Activated T-cell treated with anti-CD3 and anti-CD28 coated beads for 48 hours (primary cell): ENCODE data around the gene TM4SF4.

Experiments
- DNase-seq: peaks from one replicate; pipeline ENCODE4 v3.0.0-alpha.2; 2020; ENCODE audit warnings: low read depth

TM4SF4 gene

GRCh38 chr3:149486726-149487125 is 12.2 kb downstream of the TM4SF4 start:
- DNase-seq: no peak

- DNase-seq: peak; percentile 34
These were observed 13.2 kb downstream of the TM4SF4 start for GRCh38 chr3:149487598-149488197.

DNA sequence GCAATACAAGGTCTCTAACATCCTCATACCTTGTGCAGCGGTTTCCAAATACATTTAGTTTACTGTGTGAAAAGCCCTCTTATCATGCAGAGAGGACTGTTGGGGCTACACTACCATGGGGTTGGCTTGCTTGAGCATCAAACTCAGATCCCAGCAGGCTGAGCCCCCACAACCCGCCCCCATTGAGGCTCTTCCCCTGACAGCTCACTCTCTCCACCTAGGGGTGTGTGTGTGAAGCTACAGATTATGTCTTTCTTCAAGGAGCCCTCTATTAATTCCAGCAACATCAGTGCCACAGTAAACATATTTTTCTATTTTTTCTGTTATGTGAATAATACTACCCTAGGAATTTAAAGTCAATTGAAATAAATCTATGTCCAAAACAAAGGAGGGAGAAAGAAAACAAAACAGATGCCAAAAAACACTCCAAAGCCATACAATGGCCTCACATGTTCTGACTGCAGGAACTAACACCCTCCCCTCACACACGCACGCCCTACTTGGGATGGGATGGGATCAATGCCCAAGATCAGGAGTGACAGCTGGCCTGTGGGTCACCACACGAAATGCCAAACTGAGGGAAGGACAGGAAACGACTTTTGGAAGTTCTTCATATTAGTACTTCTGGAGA is 14.7 kb downstream of the TM4SF4 start:
- no peak for DNase-seq

DNA sequence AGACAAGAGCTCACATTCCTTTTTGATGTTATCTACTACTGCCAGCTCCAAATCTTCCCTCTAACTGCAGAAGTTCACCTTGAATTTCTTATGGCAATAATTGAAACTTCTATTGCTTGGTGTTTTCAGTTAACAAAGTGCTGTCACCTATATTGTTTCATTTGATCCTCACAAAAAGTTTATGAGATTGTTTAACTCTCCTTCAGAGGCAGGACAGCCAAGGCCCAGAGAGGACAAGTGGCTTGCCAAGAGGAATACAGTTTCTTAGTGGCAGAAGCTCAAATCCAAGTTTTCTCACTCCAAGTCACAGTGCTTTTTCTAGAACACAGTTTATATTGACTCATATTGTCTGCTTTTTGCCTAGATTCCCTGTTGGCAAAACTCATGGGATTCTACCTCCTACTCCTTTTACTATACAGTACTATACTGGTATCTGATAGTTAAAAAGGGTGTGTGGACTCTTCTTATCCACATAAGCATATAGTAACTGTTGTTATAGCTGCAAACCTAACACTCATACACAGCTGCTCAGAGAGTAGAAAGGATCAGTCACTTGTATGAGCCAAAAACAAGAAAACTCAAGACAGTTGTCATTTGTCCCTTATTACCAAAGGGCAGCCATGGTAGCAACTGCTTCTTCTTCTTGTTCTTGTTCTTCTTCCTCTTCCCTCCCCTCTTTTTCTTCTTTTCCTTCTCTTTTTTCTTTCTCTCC is 15.9 kb downstream of the TM4SF4 start:
- DNase-seq: no peak

DNA sequence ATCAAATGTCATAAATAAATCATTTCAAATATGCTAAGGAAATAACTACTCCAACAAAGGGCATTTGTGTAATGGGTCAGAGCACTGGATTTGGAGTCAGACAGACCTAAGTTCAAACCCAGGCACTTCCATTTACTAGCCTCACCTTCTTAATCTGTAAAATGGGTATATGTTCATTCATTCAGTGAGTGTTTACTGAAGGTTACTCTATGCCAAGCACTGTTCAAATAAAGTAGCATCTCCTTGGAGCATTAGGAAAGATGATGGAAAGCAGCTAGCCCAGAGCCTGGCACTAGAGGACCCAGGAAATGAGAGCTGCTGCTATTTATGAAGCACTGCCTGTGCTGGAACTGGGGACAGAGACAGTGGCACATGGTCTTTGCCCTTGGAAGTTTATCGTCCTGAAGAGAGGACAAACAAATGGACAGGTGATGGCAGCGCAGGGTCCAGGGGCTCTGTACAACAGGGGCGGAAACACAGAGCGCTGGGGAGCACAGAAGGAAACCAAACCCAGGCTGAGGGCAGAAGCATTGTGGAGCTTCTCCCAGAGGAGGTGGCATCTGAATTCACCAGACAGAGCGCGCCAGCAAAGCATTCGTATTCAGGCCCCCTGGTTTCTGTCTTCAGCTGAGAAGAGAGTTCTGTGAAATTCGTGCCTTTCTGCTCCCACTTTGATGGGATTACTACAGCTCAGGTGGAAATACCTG is 19.0 kb downstream of the TM4SF4 start:
- DNase-seq: no peak

DNA sequence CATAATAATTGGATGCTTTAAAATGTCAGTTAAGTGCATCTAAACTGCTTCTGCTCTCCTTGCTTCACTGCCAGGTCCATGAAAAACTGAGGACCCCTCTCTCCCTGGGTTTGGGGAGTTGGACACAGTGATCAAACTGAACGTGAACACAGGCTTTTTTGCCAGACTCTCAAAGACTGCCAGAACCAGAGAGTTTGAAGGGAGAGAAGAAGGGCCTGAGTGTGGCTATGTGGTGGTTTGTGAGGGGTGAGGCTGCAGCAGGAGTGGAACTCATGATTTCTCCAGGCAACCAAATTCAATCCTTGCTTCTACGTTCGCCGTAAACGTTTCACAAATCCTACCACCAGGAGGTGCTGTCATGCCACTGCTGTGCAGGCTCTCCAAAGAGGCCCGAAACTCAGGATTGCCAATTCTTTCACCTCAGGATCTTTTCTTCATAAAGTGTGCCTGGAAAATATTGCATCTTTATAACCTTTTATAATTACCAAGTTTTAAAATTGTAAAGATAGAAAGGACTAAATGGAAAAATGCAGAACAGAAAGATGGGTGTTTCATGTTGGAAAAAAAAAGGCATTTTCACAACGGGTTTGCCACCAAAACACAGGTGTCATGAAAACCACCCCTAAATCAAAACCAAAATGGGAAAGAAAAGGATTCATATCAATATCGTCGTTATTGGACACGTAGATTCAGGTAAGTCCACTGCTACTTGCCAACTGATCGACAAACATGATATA is 19.7 kb downstream of the TM4SF4 start:
- peak; percentile 25 for DNase-seq

GRCh38 chr3:149494759-149495580 is 20.5 kb downstream of the TM4SF4 start:
- no peak for DNase-seq

- no peak for DNase-seq
These were observed 21.2 kb downstream of the TM4SF4 start for GRCh38 chr3:149495581-149496125.

GRCh38 chr3:149496891-149497290 is 22.4 kb downstream of the TM4SF4 start:
- no peak for DNase-seq

DNA sequence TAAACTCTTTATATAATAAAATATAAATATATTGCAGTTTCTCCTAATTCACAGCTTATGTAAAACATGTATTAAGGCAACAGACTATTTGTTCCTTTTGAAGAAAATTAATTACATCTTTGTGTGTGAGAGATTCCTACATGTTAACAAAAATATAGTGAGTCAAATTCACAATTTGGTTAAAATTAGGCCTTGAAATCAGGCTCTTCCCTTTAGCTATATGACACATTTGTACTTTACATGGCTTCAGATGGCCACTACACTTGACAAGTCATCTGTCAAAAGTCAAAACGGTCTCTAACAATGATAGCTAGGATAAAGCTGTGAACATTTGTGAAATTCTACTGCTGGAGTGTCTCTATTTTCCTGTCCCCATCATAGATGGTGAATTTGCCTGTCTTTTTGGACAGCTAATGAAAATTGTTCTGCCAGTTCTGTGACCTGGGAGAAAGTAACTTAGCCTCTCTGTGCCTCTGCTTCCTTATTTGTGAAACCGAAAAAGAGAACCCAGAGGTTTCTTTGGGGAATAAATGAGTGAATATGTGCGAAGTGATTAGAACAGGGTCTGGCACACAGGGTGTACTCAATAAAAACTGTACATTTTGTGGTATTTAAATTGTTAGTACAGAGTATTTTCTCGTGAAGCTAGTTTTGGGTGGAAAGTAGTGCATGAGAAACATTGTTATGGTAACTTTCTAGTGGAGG is 23.6 kb downstream of the TM4SF4 start:
- no peak for DNase-seq

- no peak for DNase-seq
These were observed 27.0 kb downstream of the TM4SF4 start for GRCh38 chr3:149501524-149501923.

- no peak for DNase-seq
These were observed 27.9 kb downstream of the TM4SF4 start for GRCh38 chr3:149502438-149502837.

DNA sequence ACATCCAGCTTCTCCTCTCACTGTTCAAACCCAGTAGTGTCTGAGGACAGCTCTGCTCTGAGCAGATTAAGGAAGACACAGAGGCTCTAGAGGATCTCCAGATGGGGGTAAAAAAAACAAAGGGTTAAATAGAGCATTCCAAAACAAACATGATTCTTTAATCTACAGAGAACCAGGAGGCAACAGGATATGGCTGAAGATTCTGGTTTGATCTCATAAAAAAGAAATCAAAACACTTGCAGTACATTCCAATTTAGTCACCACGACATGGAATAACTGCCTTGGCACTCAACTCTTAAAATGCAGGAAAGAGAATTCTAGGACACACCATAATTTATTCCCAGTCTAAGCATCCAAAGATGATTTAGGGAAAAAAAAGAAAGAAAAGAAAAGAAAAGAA is 32.0 kb downstream of the TM4SF4 start:
- no peak for DNase-seq

GRCh38 chr3:149506965-149507364 is 32.5 kb downstream of the TM4SF4 start:
- no peak for DNase-seq

- no peak for DNase-seq
These were observed 33.2 kb downstream of the TM4SF4 start for GRCh38 chr3:149507491-149508324.

- DNase-seq: no peak
These were observed 35.0 kb downstream of the TM4SF4 start for GRCh38 chr3:149509526-149509925.

DNA sequence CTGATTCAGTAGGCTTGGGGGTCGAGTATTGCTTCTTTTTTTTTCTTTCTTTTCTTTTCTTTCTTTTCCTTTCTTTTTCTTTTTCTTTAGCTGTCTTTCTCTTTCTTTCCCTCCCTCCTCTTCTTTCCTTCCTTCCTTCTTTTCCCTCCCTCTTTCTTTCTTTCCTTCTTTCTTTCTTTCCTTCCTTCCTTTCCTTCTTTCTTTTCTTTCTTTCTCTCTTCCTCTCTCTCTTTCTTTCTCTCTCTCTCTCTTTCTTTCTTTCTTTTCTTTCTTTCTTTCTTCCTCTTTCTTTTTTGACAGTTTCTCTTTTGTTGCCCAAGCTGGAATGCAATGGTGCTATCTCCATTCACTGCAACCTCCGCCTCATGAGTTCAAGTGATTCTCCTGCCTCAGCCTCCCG is 36.0 kb downstream of the TM4SF4 start:
- DNase-seq: no peak

- no peak for DNase-seq
These were observed 36.6 kb downstream of the TM4SF4 start for GRCh38 chr3:149511040-149511626.
